ENCODE results near the gene CD58. TPM values are rescaled to one million over a fixed set of nuclear protein-coding genes. Genes with fewer than 3 reads are reported as not detected.
"Not testable (repeated sequence)": the region's sequence is repeated elsewhere in the genome, so short reads cannot be mapped to it uniquely, and the experiment has no call there.

The CD58 gene
- polyA plus RNA-seq, 3 donors, result 16.6 to 19.1 (median 18.8) TPM

DNA sequence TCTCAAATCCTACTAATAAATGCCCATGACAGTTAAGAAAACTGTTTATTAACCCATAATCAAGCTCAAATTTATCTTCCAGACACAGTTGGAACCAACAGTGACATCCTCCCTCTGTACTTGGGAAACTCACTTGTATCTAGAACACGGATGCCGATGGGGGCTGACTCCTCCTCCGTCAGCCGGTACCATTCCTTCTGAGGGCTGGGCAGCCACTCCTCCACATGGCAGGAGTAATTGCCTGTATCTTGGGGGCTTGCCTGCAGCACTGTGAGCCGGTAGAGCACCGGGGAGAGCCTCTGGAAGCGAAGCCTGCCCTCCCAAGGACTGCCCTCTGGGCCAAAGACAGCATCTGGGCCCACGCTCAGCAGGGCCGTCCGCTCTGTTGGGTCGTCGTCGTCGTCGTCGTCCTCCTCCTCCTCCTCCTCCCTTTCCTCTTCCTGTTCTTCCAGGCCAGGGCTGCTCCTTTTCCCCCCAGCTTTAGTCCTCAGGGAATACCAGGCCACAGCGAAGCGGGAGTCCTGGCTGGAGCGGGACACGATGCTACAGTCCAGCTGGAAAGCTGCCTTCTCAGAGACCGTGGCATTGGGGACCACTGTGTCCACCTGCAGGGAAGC is 8.5 kb upstream of the CD58 start:
- DNase-seq (ENCODE audit: extremely low read depth in 1 of 11, low read depth in 9 of 11, low spot score in 4 of 11), result no peak

DNA sequence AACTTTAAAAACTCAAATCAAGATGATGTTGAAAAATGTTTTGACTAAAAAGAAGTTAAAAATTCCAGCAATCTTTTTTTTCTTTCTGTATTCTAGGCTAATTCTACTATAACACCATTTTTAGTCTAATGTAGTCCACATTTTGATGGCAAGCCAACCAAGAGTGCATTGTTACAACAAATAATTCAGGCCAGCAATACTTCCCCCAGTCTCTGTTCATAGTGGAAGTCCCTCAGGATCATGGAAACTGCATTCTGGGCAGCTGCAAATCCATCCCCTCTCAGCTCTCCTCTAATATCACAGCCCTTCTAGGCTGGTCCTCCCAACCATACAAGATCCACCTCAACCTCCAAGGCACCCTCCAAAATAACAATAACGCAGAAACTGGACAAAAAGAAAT is 7.8 kb upstream of the CD58 start:
- no peak for DNase-seq (ENCODE audit: extremely low read depth in 1 of 11, low read depth in 9 of 11, low spot score in 4 of 11)

DNA sequence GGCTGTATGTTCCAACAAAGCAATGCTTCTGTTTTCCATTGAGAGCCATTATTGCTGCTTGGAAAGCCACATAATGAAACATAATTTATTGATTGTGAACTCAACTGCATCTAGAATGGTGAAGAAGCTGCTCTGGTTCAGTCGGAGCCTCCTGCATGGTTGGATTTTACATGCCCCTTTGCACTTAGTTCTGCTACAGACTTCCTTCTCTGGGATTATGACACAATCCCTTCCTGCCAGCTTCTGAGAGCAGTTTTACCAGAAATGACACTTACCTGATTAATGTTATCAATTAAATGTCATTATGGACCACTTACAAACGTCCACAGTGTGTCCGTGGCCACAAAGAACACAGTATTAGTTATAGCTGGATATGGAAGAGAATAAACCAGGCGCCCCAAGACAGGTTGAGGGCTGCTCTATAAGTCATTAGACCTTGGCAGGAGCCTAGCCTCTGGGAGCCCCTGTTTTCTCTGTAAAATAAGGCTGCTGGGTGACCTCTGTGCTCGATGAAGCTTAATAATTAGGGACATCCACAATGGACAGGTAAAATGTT is 7.0 kb upstream of the CD58 start:
- DNase-seq (ENCODE audit: extremely low read depth in 1 of 11, low read depth in 9 of 11, low spot score in 4 of 11), result no peak

DNA sequence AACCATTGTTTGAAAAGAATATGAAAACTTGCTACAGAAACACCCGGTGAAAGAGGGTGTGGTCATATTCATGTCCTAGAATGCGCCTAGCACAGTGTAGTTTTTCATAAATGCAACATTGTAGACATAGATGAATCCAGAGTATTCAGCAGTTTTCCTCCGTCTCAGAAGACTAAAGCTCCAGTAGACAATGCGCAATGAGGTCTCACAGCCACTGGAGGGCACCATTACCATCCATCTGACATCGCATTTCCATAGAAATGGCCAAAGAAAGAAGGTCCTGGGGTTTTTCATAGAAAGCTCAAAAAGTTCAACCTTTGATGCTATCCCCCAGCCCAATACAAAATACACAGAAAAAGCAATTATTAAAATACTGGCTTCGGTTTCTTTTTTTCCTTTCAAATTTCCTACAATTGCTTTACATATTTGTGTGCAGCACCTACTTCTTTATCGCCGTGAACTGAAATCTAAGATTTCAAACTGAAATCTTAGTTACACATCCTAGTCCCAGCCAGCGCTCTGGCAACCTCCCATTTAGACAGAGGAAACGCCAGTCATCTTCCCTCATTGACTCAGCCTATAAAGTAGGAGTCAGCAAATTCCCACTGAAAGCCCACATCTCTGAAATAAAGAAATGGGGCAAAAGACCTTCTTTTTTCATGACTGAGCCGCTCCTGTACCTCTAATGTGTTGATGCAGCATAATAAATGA is 3.9 kb upstream of the CD58 start:
- peak in 9 of 11 donors; percentile 47 to 72 (median 62) for DNase-seq (ENCODE audit: extremely low read depth in 1 of 11, low read depth in 9 of 11, low spot score in 4 of 11)

DNA sequence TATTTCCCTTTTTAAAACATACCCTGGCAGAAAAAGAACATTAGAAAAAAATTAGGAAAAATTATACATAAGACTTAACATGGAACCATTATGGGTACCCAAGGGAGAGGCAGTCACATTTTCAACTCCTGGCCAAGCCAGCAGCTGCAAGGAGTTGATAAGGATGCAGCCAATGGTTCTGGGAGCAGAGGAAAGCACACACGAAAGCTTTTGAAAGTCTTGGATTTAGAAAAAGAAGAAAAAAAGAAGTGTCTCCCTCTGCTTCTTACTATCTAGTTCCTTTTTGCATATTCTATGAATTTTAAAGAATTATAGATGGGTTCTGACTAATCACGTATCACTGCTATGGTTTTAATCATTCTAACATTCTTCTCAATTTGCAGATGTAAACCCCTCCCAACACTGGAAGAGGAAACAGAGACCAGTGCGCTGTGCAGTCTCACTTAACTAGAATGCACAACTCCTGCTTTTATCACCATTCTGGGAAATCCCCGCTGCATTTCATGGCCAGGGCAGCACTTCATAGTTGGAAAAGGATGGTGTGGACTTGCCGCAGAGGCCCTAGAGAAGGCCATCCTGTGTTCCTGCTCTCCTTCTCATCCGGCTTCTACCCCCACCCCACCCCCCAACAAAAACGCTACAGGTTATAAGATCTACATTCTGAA is 2.7 kb upstream of the CD58 start:
- no peak for DNase-seq (ENCODE audit: extremely low read depth in 1 of 11, low read depth in 9 of 11, low spot score in 4 of 11)

DNA sequence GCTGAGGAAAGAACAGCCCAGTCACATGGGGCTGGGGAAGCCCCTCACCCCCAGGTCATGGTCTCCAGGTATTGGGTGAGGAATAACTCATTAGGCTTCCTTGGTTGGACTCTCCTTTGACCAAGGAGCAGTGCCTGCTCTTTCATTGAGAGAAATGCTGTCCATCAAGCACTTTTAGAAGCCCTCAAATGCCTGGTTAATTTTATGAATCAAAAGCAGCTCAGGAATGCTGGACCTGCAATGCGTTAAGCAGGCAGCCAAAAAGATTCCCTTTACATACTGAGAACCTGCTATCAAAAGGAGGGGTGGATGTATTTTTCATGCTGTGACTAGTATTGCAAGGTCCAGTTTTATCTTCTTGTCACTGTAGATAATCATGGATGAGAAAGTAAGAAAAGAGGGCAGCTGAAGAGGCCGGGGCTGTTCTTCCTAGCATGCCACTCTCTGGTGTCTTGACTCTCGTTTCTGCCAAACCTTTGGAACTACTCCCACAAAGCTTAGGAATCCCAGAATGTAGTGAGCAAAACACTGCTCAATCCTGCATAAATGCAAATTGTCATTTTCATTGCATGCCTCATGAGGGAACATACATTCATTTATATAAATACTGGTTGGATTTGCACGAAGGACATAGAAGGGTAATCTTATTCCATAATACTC is 2.1 kb upstream of the CD58 start:
- DNase-seq (ENCODE audit: extremely low read depth in 1 of 11, low read depth in 9 of 11, low spot score in 4 of 11), result no peak

DNA sequence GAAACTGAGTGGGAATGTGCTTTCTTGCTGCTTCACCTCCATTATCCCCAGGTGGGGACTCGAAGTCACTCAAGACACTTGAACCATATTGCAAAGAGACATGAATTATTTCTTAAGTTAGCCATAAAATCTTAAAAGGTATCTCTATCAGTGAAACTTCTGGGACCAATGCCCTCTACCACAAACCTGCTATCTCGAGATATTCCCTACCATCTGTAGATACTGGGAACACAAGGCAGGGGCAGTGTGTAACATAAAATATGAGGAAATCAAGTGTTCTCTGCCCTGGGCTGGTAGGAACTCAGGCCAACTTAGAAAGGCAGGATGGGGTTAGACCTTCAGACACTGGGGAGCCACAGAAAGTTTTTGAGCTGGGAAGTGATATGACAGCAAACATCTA is 1.3 kb upstream of the CD58 start:
- DNase-seq (ENCODE audit: extremely low read depth in 1 of 11, low read depth in 9 of 11, low spot score in 4 of 11), result no peak

DNA sequence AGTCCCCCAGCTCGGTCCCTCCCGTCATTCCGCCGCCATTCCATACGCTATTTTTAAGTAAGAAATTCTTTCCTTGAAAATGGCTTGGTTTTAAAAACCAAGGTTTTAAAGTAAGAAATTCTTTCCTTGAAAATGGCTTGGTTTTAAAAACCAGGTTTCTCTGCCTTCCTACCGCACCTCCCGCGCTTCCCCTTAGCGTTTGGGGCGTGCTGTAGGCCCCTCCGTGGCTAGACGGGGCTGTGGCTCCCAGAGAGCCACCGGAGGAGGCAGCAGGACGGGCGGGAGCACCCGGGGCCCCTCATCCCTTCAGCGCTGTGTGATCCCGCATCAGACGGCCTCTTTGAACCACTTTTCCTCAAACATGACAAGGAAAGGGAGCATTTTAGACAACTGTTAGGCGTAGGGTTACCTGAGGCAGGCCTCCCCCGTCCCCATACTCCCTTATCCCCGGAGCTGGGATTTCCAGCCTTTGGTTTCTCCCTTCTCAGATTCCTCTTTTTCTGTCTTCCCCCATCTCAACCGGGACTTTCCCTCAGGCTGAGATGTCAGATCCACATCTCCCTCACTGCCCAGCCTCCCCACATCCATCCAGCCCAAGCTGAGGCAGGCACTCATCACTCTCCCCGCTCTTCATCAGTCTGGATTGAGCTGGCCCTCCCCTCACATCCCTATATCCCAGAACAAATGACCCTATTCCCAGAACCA is 541 bp upstream of the CD58 start:
- peak in 1 of 11 donors; percentile 13 for DNase-seq (ENCODE audit: extremely low read depth in 1 of 11, low read depth in 9 of 11, low spot score in 4 of 11)

DNA sequence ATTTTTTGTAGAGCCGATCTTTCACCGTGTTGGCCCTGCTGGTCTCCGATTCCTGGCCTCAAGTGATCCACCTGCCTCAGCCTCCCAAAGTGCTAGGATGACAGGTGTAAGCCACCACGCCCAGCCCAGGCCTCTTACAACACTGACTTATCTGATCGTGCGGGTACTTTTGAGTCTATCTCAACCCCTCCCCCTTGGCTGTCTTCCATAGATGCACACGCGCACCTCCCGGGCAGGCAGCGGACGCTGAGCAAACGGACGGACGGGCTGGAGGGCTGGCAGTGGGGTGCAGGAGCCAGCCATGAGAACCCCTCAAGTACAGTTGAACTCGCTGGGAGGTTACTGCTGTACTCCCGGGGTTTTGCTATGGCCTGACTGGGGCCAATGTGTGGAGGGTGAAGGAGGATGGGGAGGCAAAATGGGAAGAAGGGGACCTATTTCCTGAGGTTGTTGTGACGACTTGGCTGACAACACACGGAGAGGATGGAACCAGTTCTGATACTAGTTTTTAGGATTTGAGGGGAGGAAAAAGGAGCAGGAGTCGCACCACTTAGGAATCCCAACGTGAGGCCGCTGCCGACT is 959 bp downstream of the CD58 start:
- no peak for DNase-seq (ENCODE audit: extremely low read depth in 1 of 11, low read depth in 9 of 11, low spot score in 4 of 11)

DNA sequence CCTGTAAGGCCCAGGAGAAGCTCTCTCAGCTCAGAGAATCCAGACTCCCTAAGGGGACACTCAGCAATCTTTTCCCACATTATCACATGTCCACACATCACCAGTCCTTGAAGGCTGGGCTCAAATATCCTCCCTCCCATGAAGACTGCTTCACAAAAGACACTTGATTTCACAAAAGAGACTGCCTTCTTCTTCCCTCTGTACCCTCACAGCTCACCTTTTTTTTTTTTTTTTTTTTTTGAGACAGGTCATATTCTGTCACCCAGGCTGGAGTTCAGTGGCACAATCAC is 1.5 kb downstream of the CD58 start:
- DNase-seq (ENCODE audit: extremely low read depth in 1 of 11, low read depth in 9 of 11, low spot score in 4 of 11), result no peak

DNA sequence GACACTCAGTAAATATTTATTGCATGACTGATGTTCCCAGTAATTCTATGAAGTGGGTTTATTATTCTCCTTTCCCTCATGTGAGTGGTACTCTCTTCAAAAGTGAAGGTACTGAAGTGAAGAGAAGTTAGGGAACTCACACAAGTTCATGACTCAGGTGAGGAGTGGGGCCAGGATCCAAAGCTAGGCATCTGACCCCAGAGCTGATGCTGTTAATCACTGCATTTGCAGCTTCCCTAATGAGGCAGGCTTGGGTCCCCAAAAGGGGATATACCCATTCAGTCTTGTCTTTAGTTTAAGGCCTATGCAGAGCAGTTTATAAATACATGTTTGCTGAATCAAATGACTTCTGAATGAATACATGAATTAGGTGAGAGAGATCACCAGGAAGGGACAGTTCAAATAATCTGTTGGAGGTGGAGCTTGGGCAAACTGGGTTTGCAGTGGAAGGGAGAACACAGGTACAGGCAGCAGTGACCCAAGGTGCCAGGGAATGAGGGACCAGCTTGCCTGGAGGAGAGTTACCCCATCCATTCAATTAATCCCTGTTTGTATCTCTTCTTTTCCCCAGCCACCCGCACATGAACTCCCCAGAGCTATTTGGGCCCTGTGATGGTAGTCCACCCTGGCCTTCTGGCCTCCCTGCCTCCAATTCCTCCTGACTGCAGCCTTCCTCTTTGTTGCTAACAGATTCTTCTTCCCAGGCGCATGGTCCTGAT is 2.0 kb downstream of the CD58 start:
- no peak for DNase-seq (ENCODE audit: extremely low read depth in 1 of 11, low read depth in 9 of 11, low spot score in 4 of 11)

DNA sequence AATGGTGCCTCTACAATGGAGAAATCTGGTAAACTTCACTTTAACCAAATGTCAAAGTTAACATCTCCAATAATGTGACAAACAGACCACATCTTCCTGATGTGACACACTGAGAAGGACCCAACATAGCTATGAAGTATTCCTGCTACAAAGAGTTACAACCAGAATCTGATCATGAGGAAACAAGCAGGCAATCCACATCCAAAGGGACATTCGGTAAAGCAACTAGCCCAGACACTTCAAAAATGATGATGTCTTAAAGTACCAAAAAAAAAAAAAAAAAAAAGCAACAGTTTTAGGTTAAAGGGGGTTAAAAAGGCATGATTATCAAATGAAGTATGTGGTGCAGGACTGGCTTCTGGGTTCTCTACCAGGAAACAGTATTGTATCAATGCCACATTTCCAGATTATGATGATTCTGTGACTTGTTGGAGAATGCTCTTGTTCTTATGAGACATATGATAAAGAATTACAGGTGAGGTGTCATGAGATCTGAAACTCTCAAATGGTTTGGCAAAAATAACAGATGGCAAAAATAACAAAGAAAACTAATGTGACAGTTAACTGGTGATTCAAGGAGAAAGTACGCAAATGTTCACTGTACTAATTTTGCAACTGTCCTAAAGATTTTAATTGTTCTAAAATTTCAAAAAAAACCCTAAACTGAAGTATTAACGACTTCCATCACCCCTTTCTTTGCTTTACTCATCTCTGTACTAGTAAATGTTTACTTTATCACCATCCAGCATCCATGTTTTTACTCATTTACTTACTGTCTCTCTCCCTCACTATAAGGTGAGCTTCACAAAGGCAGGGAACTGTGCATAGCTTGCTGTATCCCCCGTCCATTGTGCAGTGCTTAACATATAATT is 2.8 kb downstream of the CD58 start:
- DNase-seq (ENCODE audit: extremely low read depth in 1 of 11, low read depth in 9 of 11, low spot score in 4 of 11), result no peak

DNA sequence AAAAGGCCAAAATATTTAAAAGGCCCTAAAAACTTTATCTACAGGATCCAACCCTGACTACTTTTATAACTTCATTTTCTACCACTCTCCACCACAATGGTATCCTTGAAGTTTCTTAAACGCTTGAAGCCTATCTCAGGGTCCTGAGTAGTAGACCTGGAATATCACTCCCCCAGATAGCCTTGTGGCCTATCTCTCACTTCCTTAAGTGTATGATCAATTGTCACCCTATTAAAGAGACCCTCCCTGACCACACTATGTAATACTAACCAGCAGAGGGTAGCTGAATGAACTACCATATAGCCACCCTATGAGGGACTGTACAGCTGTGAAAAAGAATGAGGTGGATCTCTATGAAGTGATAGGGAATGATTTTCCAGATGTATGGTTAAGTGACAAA is 5.6 kb downstream of the CD58 start:
- no peak for DNase-seq (ENCODE audit: extremely low read depth in 1 of 11, low read depth in 9 of 11, low spot score in 4 of 11)

DNA sequence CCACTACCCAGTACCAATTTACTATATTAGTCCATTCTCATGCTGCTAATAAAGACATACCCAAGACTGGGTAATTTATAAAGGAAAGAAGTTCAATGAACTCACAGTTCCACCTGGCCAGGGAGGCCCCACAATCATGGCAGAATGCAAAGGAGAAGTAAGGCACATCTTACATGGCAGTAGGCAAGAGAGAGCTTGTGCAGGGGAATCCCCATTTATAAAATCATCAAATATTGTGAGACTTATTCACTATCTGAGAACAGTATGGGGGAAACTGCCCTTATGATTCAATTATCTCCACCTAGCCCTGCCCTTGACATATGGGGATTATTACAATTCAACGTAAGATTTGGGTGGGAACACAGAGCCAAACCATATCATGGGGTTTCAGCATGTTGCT is 6.4 kb downstream of the CD58 start:
- DNase-seq (ENCODE audit: extremely low read depth in 1 of 11, low read depth in 9 of 11, low spot score in 4 of 11), result no peak

DNA sequence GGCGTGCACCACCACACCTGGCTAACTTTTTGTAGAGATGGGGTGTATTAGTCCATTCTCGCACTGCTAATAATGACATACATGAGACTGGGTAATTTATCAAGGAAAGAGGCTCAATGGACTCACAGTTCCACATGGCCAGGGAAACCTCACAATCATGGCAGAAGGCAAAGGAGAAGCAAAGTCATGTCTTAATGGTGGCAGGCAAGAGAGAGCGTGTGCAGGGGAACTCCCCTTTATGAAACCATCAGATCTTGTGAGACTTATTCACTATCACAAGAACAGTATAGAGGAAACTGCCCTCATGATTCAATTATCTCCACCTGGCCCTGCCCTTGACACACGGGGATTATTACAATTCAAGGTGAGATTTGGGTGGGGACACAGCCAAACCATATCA is 8.4 kb downstream of the CD58 start:
- DNase-seq (ENCODE audit: extremely low read depth in 1 of 11, low read depth in 9 of 11, low spot score in 4 of 11), result not testable (repeated sequence)

DNA sequence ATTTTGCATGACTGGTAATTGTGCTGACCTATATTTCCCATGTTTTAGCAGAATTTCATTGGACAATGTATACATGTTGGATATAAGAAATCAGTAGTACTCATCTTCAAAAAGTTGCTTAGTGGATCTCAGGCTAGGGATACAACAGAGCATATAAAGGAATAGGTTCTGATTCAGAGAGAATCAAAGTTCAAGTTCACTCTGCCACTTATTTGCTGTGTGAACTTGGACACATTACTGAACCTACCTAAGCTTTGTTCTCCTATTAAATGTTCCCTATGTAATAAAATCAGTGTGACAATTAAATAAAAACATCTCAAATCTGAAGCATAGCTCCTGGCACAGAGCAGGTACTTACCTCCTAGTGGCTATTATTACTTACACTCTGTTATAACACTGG is 9.3 kb downstream of the CD58 start:
- DNase-seq (ENCODE audit: extremely low read depth in 1 of 11, low read depth in 9 of 11, low spot score in 4 of 11), result no peak

DNA sequence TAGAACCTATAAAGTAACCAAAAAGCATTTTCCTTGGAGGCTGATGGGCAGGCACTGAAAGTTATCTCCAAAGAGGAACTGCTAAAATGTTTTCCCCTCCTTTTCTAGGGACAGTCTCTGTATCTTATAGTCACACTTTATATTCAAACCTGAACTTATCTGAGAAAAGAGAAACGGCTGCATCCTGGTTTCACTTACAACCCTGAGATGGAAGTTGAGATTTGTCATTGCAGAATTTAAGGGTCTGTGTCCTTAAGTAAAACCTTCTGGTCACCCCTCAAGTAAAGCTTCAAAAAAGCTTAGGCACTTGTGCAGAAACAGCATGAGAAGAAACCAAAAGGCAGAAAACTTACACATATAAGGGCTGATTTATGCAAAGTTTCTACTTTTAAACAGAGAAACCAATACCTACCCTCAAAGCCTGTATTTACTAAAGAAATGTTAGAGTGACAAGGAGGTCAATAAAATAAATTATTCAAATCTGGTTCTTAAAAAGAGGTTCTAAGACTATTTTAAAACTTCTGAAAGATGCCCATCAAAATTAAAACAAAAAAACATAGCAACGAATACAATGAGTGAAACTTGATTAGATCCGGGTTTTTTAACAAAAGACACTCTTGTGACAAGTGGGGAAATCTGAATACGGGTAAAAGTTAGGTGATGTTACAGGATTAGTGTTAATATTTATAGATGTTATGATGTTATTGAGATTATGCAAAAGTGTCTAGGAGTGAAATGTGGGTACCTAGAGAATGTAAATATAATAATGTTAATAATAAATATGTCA is 9.9 kb downstream of the CD58 start:
- no peak for DNase-seq (ENCODE audit: extremely low read depth in 1 of 11, low read depth in 9 of 11, low spot score in 4 of 11)

Measured in renal cortex interstitium (tissue), 11 donors.